ENCODE results near the gene SERPINA6. TPM values are rescaled to one million over a fixed set of nuclear protein-coding genes. Genes with fewer than 3 reads are reported as not detected.

Gene SERPINA6
- total RNA-seq, 1 experiment from 2014 or later, result not detected

GRCh38 chr14:94306047-94306978, 16.8 kb downstream of the SERPINA6 start:
- Histone ChIP-seq H3K4me1 (ENCODE audit: control insufficient read depth, insufficient read depth, low read length) (no peaks in the 10 kb centered on the region), H3K27me3 (ENCODE audit: control insufficient read depth, insufficient read depth, low read length) (no peaks in the 10 kb centered on the region), H3K9me3 (ENCODE audit: control insufficient read depth, insufficient read depth, low read depth, low read length) (no peaks in the 10 kb centered on the region), H3K4me3 (ENCODE audit: low read depth in 2 of 2, low read length in 2 of 2) (no peak overlapping the region), H3K36me3 (ENCODE audit: control insufficient read depth, insufficient read depth, low read length) (no peaks in the 10 kb centered on the region), H3K27ac (ENCODE audit: low read length) (no peak overlapping the region)
- POLR2A ChIA-PET, result no interaction called here
- no peak for ATAC-seq
- no TSS peak for BruUV-seq (replicated peaks)
- intact Hi-C loops (cut with micrococcal nuclease; ENCODE audit: unreplicated experiment) (loop anchor here (5.0 kb wide), 1 partner anchor 174 kb away; no protein-coding TSS in a partner anchor), in situ Hi-C loops (cut with HindIII; ENCODE audit: low pct_unique_long_range_greater_than_20kb, low sequenced_read_pairs) (no loop called here)
- no peak for DNase-seq (ENCODE audit: low read depth, low spot score)
- TF ChIP-seq REST (IDR thresholded peaks at IDR 0.05; ENCODE audit: insufficient read depth in 1 of 2, low read depth in 2 of 2, low read length in 1 of 2), result no peak
- CTCF ChIA-PET, result no interaction called here

GRCh38 chr14:94305620-94306019, 17.5 kb downstream of the SERPINA6 start:
- CTCF ChIA-PET, result no interaction called here
- intact Hi-C loops (cut with micrococcal nuclease; ENCODE audit: unreplicated experiment) (loop anchor here (5.0 kb wide), 1 partner anchor 173 kb away; no protein-coding TSS in a partner anchor), in situ Hi-C loops (cut with HindIII; ENCODE audit: low pct_unique_long_range_greater_than_20kb, low sequenced_read_pairs) (no loop called here)
- BruUV-seq (replicated peaks), result no TSS peak
- Histone ChIP-seq H3K27me3 (ENCODE audit: control insufficient read depth, insufficient read depth, low read length) (no peaks in the 10 kb centered on the region), H3K4me3 (ENCODE audit: low read depth in 2 of 2, low read length in 2 of 2) (no peak overlapping the region), H3K36me3 (ENCODE audit: control insufficient read depth, insufficient read depth, low read length) (no peaks in the 10 kb centered on the region), H3K9me3 (ENCODE audit: control insufficient read depth, insufficient read depth, low read depth, low read length) (no peaks in the 10 kb centered on the region), H3K4me1 (ENCODE audit: control insufficient read depth, insufficient read depth, low read length) (no peaks in the 10 kb centered on the region), H3K27ac (ENCODE audit: low read length) (no peak overlapping the region)
- ATAC-seq (no peak), DNase-seq (ENCODE audit: low read depth, low spot score) (no peak)
- TF ChIP-seq POLR2AphosphoS5 (IDR thresholded peaks at IDR 0.05; ENCODE audit: low read depth, low read length), result no peak
- TF ChIP-seq REST (IDR thresholded peaks at IDR 0.05; ENCODE audit: insufficient read depth in 1 of 2, low read depth in 2 of 2, low read length in 1 of 2), result no peak
- no peak for TF ChIP-seq SIN3A (IDR thresholded peaks at IDR 0.05; ENCODE audit: borderline replicate concordance, insufficient read depth, low read depth, low read length)
- no peak for TF ChIP-seq TCF7L2 (IDR thresholded peaks at IDR 0.05; ENCODE audit: low read depth, low read length)
- TF ChIP-seq CTCF (IDR thresholded peaks at IDR 0.05), result no peak
- POLR2A ChIA-PET, result no interaction called here
